ENCODE measurements around the gene DIAPH2. TPM values are rescaled to one million over a fixed set of nuclear protein-coding genes. Genes with fewer than 3 reads are reported as not detected.

Gene DIAPH2
- total RNA-seq, 4 donors from 2014 or later = 39.5 to 61.0 (median 56.5) TPM

- Histone ChIP-seq H3K4me1 (no peaks in the 10 kb centered on the region), H3K27me3 (no peaks in the 10 kb centered on the region), H3K4me3 (no peak overlapping the region), H3K27ac (no peak overlapping the region), H3K36me3 (no peaks in the 10 kb centered on the region), H3K9me3 (no peaks in the 10 kb centered on the region)
- no peak for TF ChIP-seq POLR2AphosphoS5 (IDR thresholded peaks at IDR 0.05)
- TF ChIP-seq EP300 (IDR thresholded peaks at IDR 0.05; ENCODE audit: low read depth) = no peak
- TF ChIP-seq POLR2A (IDR thresholded peaks at IDR 0.05) = no peak
- no peak for TF ChIP-seq CTCF (IDR thresholded peaks at IDR 0.05)
- intact Hi-C loops (cut with DNase I; ENCODE audit: low total_unique reads) (no loop called here), in situ Hi-C loops (cut with MboI; ENCODE audit: low pct_ligation_motif_present in 1 of 4, low pct_unique_long_range_greater_than_20kb in 1 of 4, low sequenced_read_pairs in 3 of 4) (no loop called here)
- no peak for DNase-seq
- 65 to 80% methylated on average over 1 of the region's 1 CpG for WGBS, 2 donors (ENCODE audit: low coverage in 1 of 2)
Measured at GRCh38 chrX:97369947-97370346, 685.3 kb downstream of the DIAPH2 start.

DNA sequence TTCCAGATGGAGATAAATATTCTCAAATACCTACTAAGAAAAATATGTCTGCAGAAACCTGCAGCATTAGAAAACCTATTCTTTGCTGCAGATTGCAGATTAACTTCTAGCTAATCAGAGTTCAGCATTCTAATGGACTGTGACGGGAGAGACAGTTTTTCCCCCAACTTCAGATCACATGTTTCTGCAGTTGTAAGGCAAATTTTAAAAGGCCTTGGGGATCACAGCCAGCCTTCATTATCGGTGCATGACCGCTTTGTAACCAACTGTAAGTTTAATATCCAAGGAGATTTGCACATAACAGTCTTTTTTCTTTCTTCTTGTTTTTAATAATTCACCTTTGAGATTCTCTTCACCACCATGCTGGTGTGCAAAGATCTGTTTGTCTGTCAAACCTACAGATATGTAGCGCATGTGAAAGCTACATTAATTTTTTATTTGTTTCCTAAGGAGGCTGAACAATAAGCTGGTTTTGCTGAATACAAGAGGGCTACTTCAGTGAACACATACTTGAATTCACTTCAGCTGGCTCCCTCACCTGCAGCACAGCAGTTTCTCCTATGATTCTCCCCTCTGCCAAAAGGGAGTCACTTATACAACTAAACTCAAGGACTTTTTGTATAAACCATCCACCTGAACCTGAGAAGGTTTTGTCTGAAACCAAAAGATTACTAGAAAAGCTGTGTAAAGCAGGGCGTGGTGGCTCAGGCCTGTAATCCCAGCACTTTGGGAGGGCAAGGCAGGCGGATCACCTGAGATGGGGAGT lies 687.5 kb downstream of the DIAPH2 start:
- no peak for TF ChIP-seq CTCF (IDR thresholded peaks at IDR 0.05)
- TF ChIP-seq POLR2AphosphoS5 (IDR thresholded peaks at IDR 0.05) = no peak
- TF ChIP-seq EP300 (IDR thresholded peaks at IDR 0.05; ENCODE audit: low read depth) = no peak
- no peak for TF ChIP-seq POLR2A (IDR thresholded peaks at IDR 0.05)
- intact Hi-C loops (cut with DNase I; ENCODE audit: low total_unique reads) = no loop called here
- Histone ChIP-seq H3K4me1 (no peaks in the 10 kb centered on the region), H3K27me3 (no peaks in the 10 kb centered on the region), H3K36me3 (no peaks in the 10 kb centered on the region), H3K27ac (no peak overlapping the region), H3K4me3 (no peak overlapping the region), H3K9me3 (no peaks in the 10 kb centered on the region)
- no peak for DNase-seq
- in situ Hi-C loops (cut with MboI; ENCODE audit: low pct_ligation_motif_present in 1 of 4, low pct_unique_long_range_greater_than_20kb in 1 of 4, low sequenced_read_pairs in 3 of 4) = no loop called here
- WGBS, 2 donors (ENCODE audit: low coverage in 1 of 2) = 82% methylated on average over 6 of the region's 6 CpGs; no CpG with 5 or more reads in 1 of the 2 donors

GRCh38 chrX:97374266-97374665 lies 689.6 kb downstream of the DIAPH2 start:
- in situ Hi-C loops (cut with MboI; ENCODE audit: low pct_ligation_motif_present in 1 of 4, low pct_unique_long_range_greater_than_20kb in 1 of 4, low sequenced_read_pairs in 3 of 4) = no loop called here
- no peak for TF ChIP-seq CTCF (IDR thresholded peaks at IDR 0.05)
- TF ChIP-seq POLR2A (IDR thresholded peaks at IDR 0.05) = no peak
- no peak for TF ChIP-seq EP300 (IDR thresholded peaks at IDR 0.05; ENCODE audit: low read depth)
- no peak for TF ChIP-seq POLR2AphosphoS5 (IDR thresholded peaks at IDR 0.05)
- H3K27me3 ChIP-seq = no peaks in the 10 kb centered on the region
- no peak for DNase-seq
- intact Hi-C loops (cut with DNase I; ENCODE audit: low total_unique reads) = no loop called here
- H3K9me3 ChIP-seq = no peaks in the 10 kb centered on the region
- H3K4me3 ChIP-seq = no peak overlapping the region
- H3K36me3 ChIP-seq = no peaks in the 10 kb centered on the region
- H3K4me1 ChIP-seq = no peaks in the 10 kb centered on the region
- 45 to 71% methylated on average over 2 of the region's 2 CpGs for WGBS, 2 donors (ENCODE audit: low coverage in 1 of 2)
- H3K27ac ChIP-seq = no peak overlapping the region

DNA sequence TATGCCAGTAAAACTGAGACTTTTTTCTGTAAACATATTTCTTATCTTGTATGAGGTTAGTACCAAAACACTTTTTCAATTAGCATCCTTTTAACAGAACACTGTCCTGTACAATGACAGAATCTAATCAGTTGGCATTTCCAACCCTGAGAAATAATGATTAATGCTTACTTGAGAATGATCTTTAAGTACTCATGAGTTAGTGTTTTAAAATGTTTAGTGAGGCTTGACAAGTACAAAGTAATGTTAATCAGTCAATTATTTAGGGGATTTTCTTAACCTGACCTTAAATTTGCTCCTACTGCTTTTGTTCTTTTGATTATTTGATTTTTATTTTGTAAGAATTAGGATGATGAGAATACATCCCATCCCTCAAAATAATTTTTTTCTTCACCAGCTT lies 695.6 kb downstream of the DIAPH2 start:
- no peak for TF ChIP-seq POLR2A (IDR thresholded peaks at IDR 0.05)
- no peak for TF ChIP-seq CTCF (IDR thresholded peaks at IDR 0.05)
- TF ChIP-seq POLR2AphosphoS5 (IDR thresholded peaks at IDR 0.05) = no peak
- no peak for TF ChIP-seq EP300 (IDR thresholded peaks at IDR 0.05; ENCODE audit: low read depth)
- in situ Hi-C loops (cut with MboI; ENCODE audit: low pct_ligation_motif_present in 1 of 4, low pct_unique_long_range_greater_than_20kb in 1 of 4, low sequenced_read_pairs in 3 of 4) = no loop called here

More for the DNA sequence above, 695.6 kb downstream of the DIAPH2 start:
- no peak overlapping the region for H3K27ac ChIP-seq
- DNase-seq = no peak
- H3K27me3 ChIP-seq = no peaks in the 10 kb centered on the region
- no peaks in the 10 kb centered on the region for H3K4me1 ChIP-seq
- no peaks in the 10 kb centered on the region for H3K36me3 ChIP-seq
- H3K9me3 ChIP-seq = no peaks in the 10 kb centered on the region
- no peak overlapping the region for H3K4me3 ChIP-seq
- intact Hi-C loops (cut with DNase I; ENCODE audit: low total_unique reads) = no loop called here
